ENCODE data around the gene FAXDC2. TPM values are rescaled to one million over a fixed set of nuclear protein-coding genes. Genes with fewer than 3 reads are reported as not detected.

The FAXDC2 gene
- total and polyA plus RNA-seq, 2 of the 8 experiments (the other 6 are each of a cell fraction or from before 2014, with no cell fraction given), result 3.7 to 5.9 TPM

- ChIA-PET POLR2A (ENCODE audit: partially characterized antibody) (interaction anchor here (0.6 to 2.2 kb wide), 2 partner anchors 19 to 97 kb away, joined by 3 to 7 read pairs; no protein-coding TSS in a partner anchor), CTCF (ENCODE audit: partially characterized antibody) (interaction anchor here (0.6 to 1.1 kb wide), 2 partner anchors 20 to 29 kb away, joined by 3 to 4 read pairs; no protein-coding TSS in a partner anchor)
- Histone ChIP-seq H3K23ac (ENCODE audit: insufficient read length) (no peak overlapping the region), H3K4me1 (replicated peaks in 1 of 4; ENCODE audit: control insufficient read depth in 3 of 4, insufficient read depth in 4 of 4, low read length in 3 of 4) (no peaks in the 10 kb centered on the region), H2AFZ (ENCODE audit: low read length) (no peak overlapping the region), H3K9me3 (ENCODE audit: insufficient read depth in 2 of 2, low read depth in 1 of 2, low read length in 1 of 2) (no peaks in the 10 kb centered on the region), H3K9ac (replicated peaks in 1 of 4; ENCODE audit: extremely low read depth in 1 of 4, low read depth in 3 of 4, low read length in 3 of 4) (no peak overlapping the region), H3K4ac (replicated peaks; ENCODE audit: insufficient read length, low read depth, low read length) (no peak overlapping the region), H2BK15ac (ENCODE audit: low read length) (no peak overlapping the region), H2BK5ac (ENCODE audit: low read depth, low read length) (no peak overlapping the region), H3K27ac (ENCODE audit: low read depth, low read length) (no peak overlapping the region), H2AK5ac (ENCODE audit: low read depth, low read length) (no peak overlapping the region), H3K14ac (ENCODE audit: insufficient read length) (no peak overlapping the region), H3K79me1 (ENCODE audit: low read depth, low read length) (no peaks in the 10 kb centered on the region), H4K5ac (ENCODE audit: insufficient read length, low read depth, low read length) (no peak overlapping the region), H3K56ac (replicated peaks; ENCODE audit: insufficient read length, low read depth, low read length) (no peak overlapping the region), H4K91ac (replicated peaks; ENCODE audit: insufficient read length, low read length) (no peak overlapping the region), H4K8ac (ENCODE audit: extremely low read depth, insufficient read depth, low read length) (no peak overlapping the region), H2BK20ac (ENCODE audit: low read length) (no peak overlapping the region), H3K4me2 (ENCODE audit: insufficient read depth in 1 of 2, low read depth in 2 of 2, low read length in 2 of 2) (no peak overlapping the region), H4K20me1 (replicated peaks in 1 of 2; ENCODE audit: control insufficient read depth in 1 of 2, insufficient read depth in 2 of 2, low read length in 2 of 2) (no peaks in the 10 kb centered on the region), H2BK12ac (ENCODE audit: low read depth, low read length) (no peak overlapping the region), H3K23me2 (ENCODE audit: low read depth, low read length) (no peaks in the 10 kb centered on the region), H3K27me3 (replicated peaks in 1 of 4; ENCODE audit: control insufficient read depth in 3 of 4, extremely low read depth in 1 of 4, insufficient read depth in 3 of 4, low read length in 3 of 4) (no peaks in the 10 kb centered on the region), H3K18ac (ENCODE audit: extremely low read depth, low read length) (no peak overlapping the region), H3K79me2 (ENCODE audit: control insufficient read depth in 1 of 2, insufficient read depth in 2 of 2, low read length in 2 of 2) (no peaks in the 10 kb centered on the region), H3K36me3 (ENCODE audit: control insufficient read depth in 2 of 4, insufficient read depth in 4 of 4, low read length in 3 of 4) (peaks cover 27 to 85% (median 62%) of the 10 kb centered on the region in 4 experiments), H2BK120ac (replicated peaks; ENCODE audit: low read depth, low read length) (no peak overlapping the region), H3K4me3 (ENCODE audit: extremely low read depth in 1 of 4, insufficient read depth in 2 of 4, low read depth in 3 of 4, low read length in 4 of 4) (no peak overlapping the region)
- DNase-seq (ENCODE audit: low read depth in 1 of 2, low spot score in 2 of 2), result no peak
- FAIRE-seq, result no peak
- 86% methylated on average over 4 of the region's 4 CpGs; no CpG with 5 or more reads in 1 of the 2 experiments for WGBS, 2 experiments (ENCODE audit: extremely low coverage in 1 of 2, insufficient coverage in 1 of 2, insufficient read length in 1 of 2, insufficient replicate concordance in 2 of 2, low coverage in 1 of 2, low lambda C conversion rate in 2 of 2, missing lambda C conversion rate in 1 of 2)
- TF ChIP-seq CBX5 (IDR thresholded peaks at IDR 0.05; ENCODE audit: low read depth, low read length) (no peak), CTCF (IDR thresholded peaks at IDR 0.05; ENCODE audit: control extremely low read depth in 1 of 3, insufficient read depth in 1 of 3, low read depth in 1 of 3, low read length in 3 of 3) (no peak), NANOG (IDR thresholded peaks at IDR 0.05; ENCODE audit: insufficient read depth, low read depth, low read length, poor library complexity, severe bottlenecking) (no peak), BACH1 (IDR thresholded peaks at IDR 0.05; ENCODE audit: low read length) (no peak), BCL11A (IDR thresholded peaks at IDR 0.05; ENCODE audit: low read depth in 2 of 2, low read length in 2 of 2) (no peak), TAF1 (IDR thresholded peaks at IDR 0.05; ENCODE audit: low read depth, low read length) (no peak), CHD2 (IDR thresholded peaks at IDR 0.05; ENCODE audit: low read length) (no peak), YY1 (IDR thresholded peaks at IDR 0.05; ENCODE audit: low read depth, low read length) (no peak), EP300 (IDR thresholded peaks at IDR 0.05; ENCODE audit: borderline replicate concordance in 1 of 2, low read depth in 2 of 2, low read length in 2 of 2) (no peak), USF2 (IDR thresholded peaks at IDR 0.05; ENCODE audit: low read length) (no peak)
Observed at GRCh38 chr5:154898210-154898609, 47.8 kb upstream of the FAXDC2 start.
